HEK293T (cell line): ENCODE data around the gene WDR1.

ENCODE experiments used
- BHLHE40 ChIP-seq: fragments of 450-650 bp; IDR thresholded peaks from 2 replicates; pipeline ENCODE4 v1.6.1; 2016; ENCODE audit warnings: mild to moderate bottlenecking, moderate library complexity, borderline replicate concordance
- ELF4 ChIP-seq: fragments of 450-650 bp; IDR thresholded peaks from 2 replicates; pipeline ENCODE4 v1.6.1; 2017; ENCODE audit warnings: antibody characterized with exemption
- FOXM1 ChIP-seq: fragments of 450-650 bp; IDR thresholded peaks from 2 replicates; pipeline ENCODE4 v1.6.1; 2017; ENCODE audit warnings: mild to moderate bottlenecking, borderline replicate concordance
- LEF1 ChIP-seq: fragments of 450-650 bp; IDR thresholded peaks from 2 replicates; pipeline ENCODE4 v1.6.1; 2017; ENCODE audit warnings: mild to moderate bottlenecking, borderline replicate concordance
- NFRKB ChIP-seq: fragments of 450-650 bp; IDR thresholded peaks from 2 replicates; pipeline ENCODE4 v1.6.1; 2016; ENCODE audit warnings: mild to moderate bottlenecking, moderate library complexity
- SUZ12 ChIP-seq: fragments of 450-650 bp; IDR thresholded peaks from 2 replicates; pipeline ENCODE4 v1.6.1; 2016; ENCODE audit warnings: mild to moderate bottlenecking
- TARDBP ChIP-seq: fragments of 450-650 bp; IDR thresholded peaks from 2 replicates; pipeline ENCODE4 v1.6.1; 2016
- ZNF384 ChIP-seq: fragments of 450-650 bp; IDR thresholded peaks from 2 replicates; pipeline ENCODE4 v1.6.1; 2016

DNA sequence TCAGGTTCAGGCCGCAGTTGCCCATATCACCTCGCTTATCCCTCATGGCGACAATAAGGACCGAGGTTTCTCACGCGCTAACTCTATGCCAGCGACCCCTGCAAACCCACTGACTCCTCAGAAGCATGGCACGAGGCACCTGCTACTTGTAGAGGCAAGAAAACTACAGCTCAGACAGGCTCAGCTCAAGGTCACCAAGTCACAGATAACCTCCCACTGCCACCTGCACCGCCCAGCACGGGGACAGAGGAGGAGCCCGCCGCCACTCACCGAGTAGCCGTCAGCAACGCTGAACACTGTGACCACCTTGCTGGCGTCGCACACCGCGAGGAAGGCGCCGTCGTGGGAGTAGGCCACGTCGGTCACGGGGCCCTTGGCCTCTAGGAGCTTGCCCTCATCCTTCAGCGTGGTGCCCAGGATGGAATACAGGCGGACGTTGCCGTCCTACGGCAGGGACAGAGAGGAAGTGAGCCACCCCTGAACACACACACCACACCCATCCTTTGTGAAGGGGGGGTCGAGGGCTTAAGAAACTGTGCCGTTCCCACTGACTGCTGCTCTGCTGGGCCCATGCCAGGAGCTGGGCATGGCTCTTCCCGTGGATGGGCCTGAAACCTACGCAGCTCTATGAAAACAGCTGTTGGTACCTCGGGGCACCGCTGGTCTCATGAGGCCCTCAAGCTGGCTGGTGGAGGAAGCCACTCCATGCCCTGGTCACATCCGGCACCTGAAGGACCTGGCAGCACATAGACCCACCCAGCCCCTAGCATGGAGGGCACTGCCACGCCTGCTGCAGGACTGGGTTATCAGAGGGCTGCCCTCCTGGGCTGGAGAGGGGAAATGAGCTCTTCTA, 38.9 kb downstream of the WDR1 start:
- TF ChIP-seq TARDBP (no peak), SUZ12 (no peak), ZNF384 (no peak), FOXM1 (no peak), ELF4 (no peak), BHLHE40 (no peak), LEF1 (no peak), NFRKB (no peak)
